ENCODE results near the gene CNKSR3.

Gene CNKSR3

GRCh38 chr6:154512201-154512600, 1.7 kb upstream of the CNKSR3 start:
- in situ Hi-C loops (cut with MboI; ENCODE audit: low pct_unique_long_range_greater_than_20kb, low sequenced_read_pairs, unreplicated experiment) = no loop called here
- no peak for DNase-seq (ENCODE audit: low spot score)
- no peak for TF ChIP-seq CTCF (IDR thresholded peaks at IDR 0.05; ENCODE audit: extremely low read depth, insufficient read depth, missing control alignments)

- no peak for TF ChIP-seq CTCF (IDR thresholded peaks at IDR 0.05; ENCODE audit: extremely low read depth, insufficient read depth, missing control alignments)
- no peak for DNase-seq (ENCODE audit: low spot score)
- in situ Hi-C loops (cut with MboI; ENCODE audit: low pct_unique_long_range_greater_than_20kb, low sequenced_read_pairs, unreplicated experiment) = no loop called here
Measured at GRCh38 chr6:154511791-154512190, 1.3 kb upstream of the CNKSR3 start.

GRCh38 chr6:154509421-154510143, 903 bp downstream of the CNKSR3 start:
- DNase-seq (ENCODE audit: low spot score) = peak; percentile 37
- in situ Hi-C loops (cut with MboI; ENCODE audit: low pct_unique_long_range_greater_than_20kb, low sequenced_read_pairs, unreplicated experiment) = no loop called here
- no peak for TF ChIP-seq CTCF (IDR thresholded peaks at IDR 0.05; ENCODE audit: extremely low read depth, insufficient read depth, missing control alignments)

- in situ Hi-C loops (cut with MboI; ENCODE audit: low pct_unique_long_range_greater_than_20kb, low sequenced_read_pairs, unreplicated experiment) = no loop called here
- DNase-seq (ENCODE audit: low spot score) = no peak
- TF ChIP-seq CTCF (IDR thresholded peaks at IDR 0.05; ENCODE audit: extremely low read depth, insufficient read depth, missing control alignments) = no peak
Measured at GRCh38 chr6:154508573-154509375, 1.7 kb downstream of the CNKSR3 start.

GRCh38 chr6:154506991-154507898, 3.2 kb downstream of the CNKSR3 start:
- DNase-seq (ENCODE audit: low spot score) = no peak
- in situ Hi-C loops (cut with MboI; ENCODE audit: low pct_unique_long_range_greater_than_20kb, low sequenced_read_pairs, unreplicated experiment) = no loop called here
- no peak for TF ChIP-seq CTCF (IDR thresholded peaks at IDR 0.05; ENCODE audit: extremely low read depth, insufficient read depth, missing control alignments)

- no peak for DNase-seq (ENCODE audit: low spot score)
- no peak for TF ChIP-seq CTCF (IDR thresholded peaks at IDR 0.05; ENCODE audit: extremely low read depth, insufficient read depth, missing control alignments)
- in situ Hi-C loops (cut with MboI; ENCODE audit: low pct_unique_long_range_greater_than_20kb, low sequenced_read_pairs, unreplicated experiment) = no loop called here
Measured at GRCh38 chr6:154506582-154506981, 3.9 kb downstream of the CNKSR3 start.

Measured in GM13977 (cell line).